Activated T-cell treated with anti-CD3 and anti-CD28 coated beads, Interleukin-2, amount 50 U/mL, for 72 hours (primary cell): ENCODE results near the gene USF2. TPM values are rescaled to one million over a fixed set of nuclear protein-coding genes. Genes with fewer than 3 reads are reported as not detected.

ENCODE experiments used
- ATAC-seq, 2 donors: fragments of 150-1000 bp; cut with Tn5 transposase; replicated peaks in 1 of 2; 2 replicates each; pipeline ENCODE4 v1.10.0; 2021; ENCODE audit warnings: moderate library complexity in 2 of 2, mild to moderate bottlenecking in 1 of 2
- DNase-seq, 2 donors: peaks; one replicate each; pipeline ENCODE4 v3.0.0; 2021 to 2022; ENCODE audit warnings: mixed read lengths in 1 of 2
- H3K27ac Mint-ChIP-seq: one replicate; pipeline ENCODE4 v1.8.0; 2022; ENCODE audit warnings: mild to moderate bottlenecking, moderate library complexity, mixed read lengths
- H3K27me3 Mint-ChIP-seq: one replicate; pipeline ENCODE4 v1.8.0; 2022; ENCODE audit warnings: low read depth, mixed read lengths
- H3K36me3 Mint-ChIP-seq, 2 donors: one replicate each; pipeline ENCODE4 v1.8.0; 2022; ENCODE audit warnings: mixed read lengths in 2 of 2, mild to moderate bottlenecking in 1 of 2; ENCODE audit not compliant: insufficient read depth in 2 of 2
- H3K4me1 Mint-ChIP-seq: one replicate; pipeline ENCODE4 v1.8.0; 2022; ENCODE audit warnings: low read depth, mixed read lengths
- H3K4me3 Mint-ChIP-seq, 2 donors: one replicate each; pipeline ENCODE4 v1.8.0; 2022; ENCODE audit warnings: mild to moderate bottlenecking in 2 of 2, mixed read lengths in 2 of 2, moderate library complexity in 2 of 2
- H3K9me3 Mint-ChIP-seq, 2 donors: one replicate each; pipeline ENCODE4 v1.8.0; 2022; ENCODE audit warnings: mixed read lengths in 2 of 2
- total RNA-seq, 2 donors: library from RNA; stranded (reverse); gene quantifications; one replicate each; pipeline ENCODE4 v1.2.3, GENCODE V29; 2022

Gene USF2
- total RNA-seq, 2 donors from 2014 or later: 202 to 212 TPM

DNA sequence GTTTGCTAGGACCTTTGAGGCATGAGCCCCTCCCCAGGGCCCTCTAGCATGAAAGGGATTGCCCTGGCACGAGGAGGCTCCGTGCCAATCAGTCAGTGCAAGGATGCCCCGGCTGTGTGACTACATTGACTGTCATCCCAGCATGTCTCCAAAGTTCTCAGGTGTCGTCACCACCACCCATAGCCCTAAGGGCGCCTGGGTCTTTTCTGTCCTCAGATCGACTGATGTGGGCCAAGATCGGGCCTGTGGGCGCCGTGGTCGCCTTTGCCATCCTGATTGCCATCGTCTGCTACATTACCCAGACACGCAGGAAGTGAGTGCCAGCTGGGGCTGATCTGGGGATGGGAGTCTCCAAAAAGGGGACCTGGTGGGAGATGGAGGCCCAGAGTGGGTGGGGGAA, 41.6 kb downstream of the USF2 start:
- H3K4me3 Mint-ChIP-seq: no peak overlapping the region
- H3K9me3 Mint-ChIP-seq: no peaks in the 10 kb centered on the region
- peaks cover 7% of the 10 kb centered on the region for H3K4me1 Mint-ChIP-seq
- no peak overlapping the region for H3K27ac Mint-ChIP-seq
- no peaks in the 10 kb centered on the region for H3K27me3 Mint-ChIP-seq
- ATAC-seq (peak in 1 of 2 donors; percentile 62), DNase-seq (no peak)
- no peaks in the 10 kb centered on the region for H3K36me3 Mint-ChIP-seq

- no peak for DNase-seq
- peaks cover 7% of the 10 kb centered on the region for H3K4me1 Mint-ChIP-seq
- H3K36me3 Mint-ChIP-seq: no peaks in the 10 kb centered on the region
- H3K27me3 Mint-ChIP-seq: no peaks in the 10 kb centered on the region
- H3K9me3 Mint-ChIP-seq: no peaks in the 10 kb centered on the region
- no peak for ATAC-seq
- H3K27ac Mint-ChIP-seq: no peak overlapping the region
- H3K4me3 Mint-ChIP-seq: no peak overlapping the region
Observed at GRCh38 chr19:35310811-35311465, 42.2 kb downstream of the USF2 start.

- no peak overlapping the region for H3K4me3 Mint-ChIP-seq
- H3K36me3 Mint-ChIP-seq: no peaks in the 10 kb centered on the region
- DNase-seq (no peak), ATAC-seq (no peak)
- no peak overlapping the region for H3K27ac Mint-ChIP-seq
- no peaks in the 10 kb centered on the region for H3K9me3 Mint-ChIP-seq
- H3K4me1 Mint-ChIP-seq: no peaks in the 10 kb centered on the region
- no peaks in the 10 kb centered on the region for H3K27me3 Mint-ChIP-seq
Observed at GRCh38 chr19:35311901-35312665, 43.3 kb downstream of the USF2 start.

DNA sequence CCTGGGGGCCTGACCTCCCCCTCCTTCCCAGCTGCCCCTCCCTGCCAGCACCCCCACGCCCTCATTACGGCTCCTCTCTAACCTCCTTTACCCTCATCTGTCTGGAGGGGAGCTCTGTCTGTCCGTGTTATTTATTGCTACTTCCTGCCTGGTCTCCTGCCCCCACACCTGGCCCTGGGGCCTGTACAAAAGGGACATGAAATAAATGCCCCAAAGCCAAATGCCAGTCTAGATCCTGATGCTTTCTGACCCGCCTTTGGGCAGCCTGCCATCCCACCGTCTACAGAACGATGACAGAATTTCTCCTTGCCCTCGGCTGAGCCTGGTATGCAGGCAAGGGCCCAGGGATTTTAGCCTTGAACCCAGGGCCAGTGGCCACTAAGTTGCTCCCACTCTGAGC, 44.8 kb downstream of the USF2 start:
- Mint-ChIP-seq H3K36me3 (no peaks in the 10 kb centered on the region), H3K4me1 (peaks cover 1% of the 10 kb centered on the region), H3K9me3 (no peaks in the 10 kb centered on the region), H3K27me3 (no peaks in the 10 kb centered on the region), H3K4me3 (no peak overlapping the region), H3K27ac (no peak overlapping the region)
- no peak for ATAC-seq
- no peak for DNase-seq

- ATAC-seq: no peak
- H3K36me3 Mint-ChIP-seq: no peaks in the 10 kb centered on the region
Observed at GRCh38 chr19:35314031-35314430, 45.3 kb downstream of the USF2 start.

DNA sequence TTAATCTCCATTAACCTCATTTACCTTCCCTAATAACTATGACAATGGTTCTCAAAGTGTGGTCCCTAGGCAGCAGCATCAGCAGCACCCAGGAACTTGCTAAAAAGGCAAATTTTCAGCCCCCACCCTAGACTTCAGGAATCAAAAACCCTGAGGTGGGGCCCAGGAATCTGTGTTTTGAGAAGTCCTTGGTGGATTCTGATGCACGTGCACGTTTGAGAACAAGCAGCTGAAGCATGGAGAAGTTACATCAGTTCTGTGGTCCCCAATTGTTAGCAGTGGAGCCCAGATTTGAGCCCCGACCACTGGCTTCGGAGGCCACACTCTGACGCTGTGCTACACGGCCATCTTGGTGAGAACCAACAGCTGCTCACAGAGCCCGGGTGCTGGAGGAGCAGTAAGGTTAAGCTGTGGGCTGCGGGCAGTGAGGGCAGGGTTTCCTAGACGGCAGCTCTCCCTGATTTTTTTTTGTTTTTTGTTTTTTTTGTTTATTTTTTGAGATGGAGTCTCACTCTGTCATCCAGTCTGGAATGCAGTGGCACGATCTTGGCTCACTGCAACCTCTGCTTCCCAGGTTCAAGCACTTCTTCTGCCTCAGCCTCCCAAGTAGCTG, 46.2 kb downstream of the USF2 start:
- no peak for ATAC-seq
- Mint-ChIP-seq H3K27ac (no peak overlapping the region), H3K9me3 (no peaks in the 10 kb centered on the region), H3K4me1 (peaks cover 12% of the 10 kb centered on the region), H3K4me3 (no peak overlapping the region), H3K36me3 (no peaks in the 10 kb centered on the region), H3K27me3 (no peaks in the 10 kb centered on the region)
- no peak for DNase-seq

More at GRCh38 chr19:35314031-35314430, 45.3 kb downstream of the USF2 start:
- H3K27ac Mint-ChIP-seq: no peak overlapping the region
- H3K4me1 Mint-ChIP-seq: peaks cover 6% of the 10 kb centered on the region
- no peak for DNase-seq
- no peaks in the 10 kb centered on the region for H3K27me3 Mint-ChIP-seq
- H3K9me3 Mint-ChIP-seq: no peaks in the 10 kb centered on the region
- no peak overlapping the region for H3K4me3 Mint-ChIP-seq

- no peaks in the 10 kb centered on the region for H3K36me3 Mint-ChIP-seq
- H3K4me1 Mint-ChIP-seq: peaks cover 12% of the 10 kb centered on the region
- no peaks in the 10 kb centered on the region for H3K27me3 Mint-ChIP-seq
- no peaks in the 10 kb centered on the region for H3K9me3 Mint-ChIP-seq
- no peak overlapping the region for H3K27ac Mint-ChIP-seq
- no peak overlapping the region for H3K4me3 Mint-ChIP-seq
- ATAC-seq (no peak), DNase-seq (no peak)
Observed at GRCh38 chr19:35315883-35316282, 47.1 kb downstream of the USF2 start.

DNA sequence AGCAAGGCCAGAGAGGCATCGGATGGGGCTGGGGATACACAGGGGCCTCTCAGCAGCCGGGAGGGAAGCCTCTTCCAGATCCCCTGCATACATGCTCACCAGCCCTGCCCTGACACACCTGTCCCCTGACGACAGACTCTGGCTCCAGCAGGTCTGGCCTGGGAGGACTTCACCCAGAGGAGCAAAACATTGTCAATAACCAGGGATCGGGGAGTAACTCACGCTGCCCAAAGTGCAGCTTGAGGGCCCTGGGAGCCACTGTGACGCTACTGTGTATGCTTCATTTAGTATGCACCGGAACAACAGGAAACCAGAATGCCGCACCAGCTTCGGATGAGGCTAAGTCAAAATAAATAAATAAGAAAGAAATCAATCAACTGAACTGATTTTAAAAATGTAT, 47.8 kb downstream of the USF2 start:
- Mint-ChIP-seq H3K27me3 (no peaks in the 10 kb centered on the region), H3K9me3 (no peaks in the 10 kb centered on the region), H3K36me3 (no peaks in the 10 kb centered on the region), H3K4me3 (no peak overlapping the region), H3K27ac (no peak overlapping the region), H3K4me1 (peaks cover 12% of the 10 kb centered on the region)
- ATAC-seq (no peak), DNase-seq (no peak)

DNA sequence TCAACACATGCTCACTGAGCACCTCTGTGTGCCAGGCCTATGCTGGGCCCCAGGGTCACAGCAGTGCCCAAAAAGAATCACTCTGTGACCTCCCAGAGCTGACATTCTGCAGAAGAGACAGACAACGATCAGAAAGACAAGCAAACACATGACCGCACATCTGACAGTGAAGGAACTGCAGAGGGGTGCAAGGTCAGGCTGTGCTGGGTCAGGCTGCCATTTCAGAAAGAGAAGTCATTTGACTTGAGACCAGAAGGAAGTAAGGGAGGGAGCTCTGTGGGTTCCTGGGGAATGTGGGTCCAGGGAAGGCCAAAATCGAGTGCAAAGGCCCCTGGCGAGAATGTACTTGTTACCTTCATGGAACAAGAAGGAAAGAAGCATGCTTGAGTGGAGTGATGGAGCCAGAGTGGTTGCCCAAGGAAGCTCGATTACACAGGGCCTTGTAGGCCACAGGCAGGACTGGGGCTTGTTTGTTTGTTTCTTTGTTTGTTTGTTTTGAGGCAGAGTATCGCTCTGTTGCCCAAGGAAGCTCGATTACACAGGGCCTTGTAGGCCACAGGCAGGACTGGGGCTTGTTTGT, 48.8 kb downstream of the USF2 start:
- no peak overlapping the region for H3K27ac Mint-ChIP-seq
- no peak for ATAC-seq
- no peak overlapping the region for H3K4me3 Mint-ChIP-seq
- no peaks in the 10 kb centered on the region for H3K36me3 Mint-ChIP-seq
- no peak for DNase-seq
- H3K9me3 Mint-ChIP-seq: peaks cover 0 to 2% of the 10 kb centered on the region in 2 donors
- H3K4me1 Mint-ChIP-seq: peaks cover 12% of the 10 kb centered on the region
- no peaks in the 10 kb centered on the region for H3K27me3 Mint-ChIP-seq

- H3K4me3 Mint-ChIP-seq: peak overlapping the region in 1 of 2 donors; percentile 25
- H3K36me3 Mint-ChIP-seq: no peaks in the 10 kb centered on the region
- H3K27ac Mint-ChIP-seq: peak overlapping the region; percentile 35
- H3K4me1 Mint-ChIP-seq: peaks cover 12% of the 10 kb centered on the region
- ATAC-seq (peak; percentile 44 to 85), DNase-seq (peak in 1 of 2 donors; percentile 26)
- H3K27me3 Mint-ChIP-seq: no peaks in the 10 kb centered on the region
- peaks cover 0 to 2% of the 10 kb centered on the region in 2 donors for H3K9me3 Mint-ChIP-seq
Observed at GRCh38 chr19:35318679-35319448, 50.1 kb downstream of the USF2 start.

- peaks cover 0 to 2% of the 10 kb centered on the region in 2 donors for H3K9me3 Mint-ChIP-seq
- H3K27ac Mint-ChIP-seq: no peak overlapping the region
- H3K4me1 Mint-ChIP-seq: peaks cover 12% of the 10 kb centered on the region
- H3K27me3 Mint-ChIP-seq: peaks cover 7% of the 10 kb centered on the region
- no peak overlapping the region for H3K4me3 Mint-ChIP-seq
- H3K36me3 Mint-ChIP-seq: no peaks in the 10 kb centered on the region
- peak in 1 of 2 donors; percentile 21 for ATAC-seq
- no peak for DNase-seq
Observed at GRCh38 chr19:35320065-35320713, 51.4 kb downstream of the USF2 start.

GRCh38 chr19:35321291-35321690, 52.5 kb downstream of the USF2 start:
- DNase-seq (no peak), ATAC-seq (no peak)
- Mint-ChIP-seq H3K36me3 (no peaks in the 10 kb centered on the region), H3K4me1 (peaks cover 12% of the 10 kb centered on the region), H3K27ac (no peak overlapping the region), H3K4me3 (no peak overlapping the region), H3K27me3 (peaks cover 14% of the 10 kb centered on the region), H3K9me3 (peaks cover 0 to 2% of the 10 kb centered on the region in 2 donors)
